Midbrain (tissue), 1 donor: Measurements from ENCODE around the gene SPTBN1.

Experiments used
- DNase-seq: peaks from one replicate; lab custom pipeline; 2025; lab: John Stamatoyannopoulos, UW

The SPTBN1 gene

GRCh38 chr2:54591551-54591950 is 135.4 kb downstream of the SPTBN1 start:
- no peak for DNase-seq

- no peak for DNase-seq
Observed at GRCh38 chr2:54593249-54593648, 137.1 kb downstream of the SPTBN1 start.

- DNase-seq, result no peak
Observed at GRCh38 chr2:54594048-54594447, 137.9 kb downstream of the SPTBN1 start.

- no peak for DNase-seq
Observed at GRCh38 chr2:54595161-54595803, 139.2 kb downstream of the SPTBN1 start.

- DNase-seq, result no peak
Observed at GRCh38 chr2:54595999-54596902, 140.1 kb downstream of the SPTBN1 start.

GRCh38 chr2:54597153-54597848 is 141.2 kb downstream of the SPTBN1 start:
- DNase-seq, result no peak

- DNase-seq, result no peak
Observed at GRCh38 chr2:54598347-54599325, 142.5 kb downstream of the SPTBN1 start.

GRCh38 chr2:54599326-54599710 is 143.2 kb downstream of the SPTBN1 start:
- DNase-seq, result no peak

GRCh38 chr2:54599914-54600313 is 143.8 kb downstream of the SPTBN1 start:
- DNase-seq, result no peak

GRCh38 chr2:54601339-54601738 is 145.2 kb downstream of the SPTBN1 start:
- no peak for DNase-seq

- no peak for DNase-seq
Observed at GRCh38 chr2:54602736-54603322, 146.7 kb downstream of the SPTBN1 start.

GRCh38 chr2:54603357-54603756 is 147.2 kb downstream of the SPTBN1 start:
- DNase-seq, result no peak

GRCh38 chr2:54603796-54604195 is 147.7 kb downstream of the SPTBN1 start:
- no peak for DNase-seq

- no peak for DNase-seq
Observed at GRCh38 chr2:54604871-54605270, 148.7 kb downstream of the SPTBN1 start.

GRCh38 chr2:54605836-54606235 is 149.7 kb downstream of the SPTBN1 start:
- DNase-seq, result no peak

GRCh38 chr2:54606393-54606958 is 150.3 kb downstream of the SPTBN1 start:
- DNase-seq, result no peak

GRCh38 chr2:54608224-54608623 is 152.1 kb downstream of the SPTBN1 start:
- DNase-seq, result no peak

- DNase-seq, result no peak
Observed at GRCh38 chr2:54609241-54609640, 153.1 kb downstream of the SPTBN1 start.

- DNase-seq, result no peak
Observed at GRCh38 chr2:54609647-54610046, 153.5 kb downstream of the SPTBN1 start.

GRCh38 chr2:54610700-54611099 is 154.6 kb downstream of the SPTBN1 start:
- no peak for DNase-seq
